Mucosa of stomach (tissue), 1 donor: ENCODE data around the gene TAAR2.
"Not testable (repeated sequence)": the region's sequence is repeated elsewhere in the genome, so short reads cannot be mapped to it uniquely, and the experiment has no call there.

Source experiments
- H3K27me3 ChIP-seq: one replicate; pipeline ENCODE4 v1.7.0; 2013; ENCODE audit warnings: mild to moderate bottlenecking, low read length; ENCODE audit not compliant: control insufficient read depth, insufficient read depth
- H3K36me3 ChIP-seq: one replicate; pipeline ENCODE4 v1.7.0; 2013; ENCODE audit warnings: low read length; ENCODE audit not compliant: control insufficient read depth, insufficient read depth
- H3K4me1 ChIP-seq: one replicate; pipeline ENCODE4 v1.7.0; 2013; ENCODE audit warnings: mild to moderate bottlenecking, low read length; ENCODE audit not compliant: control insufficient read depth, insufficient read depth
- H3K4me3 ChIP-seq: one replicate; pipeline ENCODE4 v1.7.0; 2013; ENCODE audit warnings: low read length
- H3K9ac ChIP-seq: one replicate; pipeline ENCODE4 v1.7.0; 2013; ENCODE audit warnings: mild to moderate bottlenecking, low read length, moderate library complexity
- H3K9me3 ChIP-seq: one replicate; pipeline ENCODE4 v1.7.0; 2013; ENCODE audit warnings: mild to moderate bottlenecking, low read length, moderate library complexity; ENCODE audit not compliant: control insufficient read depth
- donor health status: Pancreatic carcinoma.

Gene TAAR2

DNA sequence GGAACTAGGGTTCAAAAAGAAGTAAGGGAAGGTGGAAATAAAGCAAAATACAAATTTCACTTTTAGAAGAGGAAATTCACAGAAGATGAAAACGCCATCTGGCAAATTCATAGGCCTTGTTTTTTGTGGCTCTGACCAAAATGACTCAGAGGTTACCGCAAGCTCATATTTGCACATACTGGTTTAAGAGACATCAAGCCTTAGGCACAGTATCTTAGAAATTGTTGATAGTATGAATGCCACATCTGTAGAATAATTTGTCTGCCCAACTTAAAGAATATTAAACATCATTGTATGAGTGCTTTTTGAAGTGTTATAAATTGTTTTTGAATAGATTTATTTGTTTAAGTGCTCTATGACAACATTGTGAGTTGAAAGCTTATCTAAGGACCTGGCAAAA lies 24.3 kb upstream of the TAAR2 start:
- no peaks in the 10 kb centered on the region for H3K36me3 ChIP-seq
- H3K4me1 ChIP-seq = no peaks in the 10 kb centered on the region
- no peak overlapping the region for H3K9ac ChIP-seq
- H3K27me3 ChIP-seq = peaks cover 59% of the 10 kb centered on the region
- H3K9me3 ChIP-seq = no peaks in the 10 kb centered on the region
- H3K4me3 ChIP-seq = no peak overlapping the region

DNA sequence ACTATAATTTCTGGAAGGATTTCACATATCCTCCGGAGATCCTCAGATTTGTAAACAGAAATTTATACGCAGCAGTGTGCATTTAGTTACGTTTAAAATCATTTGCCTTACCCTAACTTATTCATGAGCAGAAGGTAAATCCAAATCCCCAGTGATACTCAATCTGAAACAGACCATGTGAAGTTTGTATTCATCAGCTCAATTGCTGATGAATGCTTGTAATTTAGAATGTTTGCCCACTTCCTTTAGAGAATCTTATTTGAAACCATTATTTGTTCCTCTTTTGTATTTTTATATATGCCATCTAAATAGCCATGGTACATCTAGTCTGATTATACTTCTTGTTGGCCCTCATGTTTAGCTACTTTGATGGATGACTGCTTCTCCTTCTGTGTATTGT lies 19.5 kb upstream of the TAAR2 start:
- Histone ChIP-seq H3K4me3 (no peak overlapping the region), H3K9me3 (no peaks in the 10 kb centered on the region), H3K27me3 (peaks cover 51% of the 10 kb centered on the region), H3K4me1 (no peaks in the 10 kb centered on the region), H3K9ac (no peak overlapping the region), H3K36me3 (no peaks in the 10 kb centered on the region)

DNA sequence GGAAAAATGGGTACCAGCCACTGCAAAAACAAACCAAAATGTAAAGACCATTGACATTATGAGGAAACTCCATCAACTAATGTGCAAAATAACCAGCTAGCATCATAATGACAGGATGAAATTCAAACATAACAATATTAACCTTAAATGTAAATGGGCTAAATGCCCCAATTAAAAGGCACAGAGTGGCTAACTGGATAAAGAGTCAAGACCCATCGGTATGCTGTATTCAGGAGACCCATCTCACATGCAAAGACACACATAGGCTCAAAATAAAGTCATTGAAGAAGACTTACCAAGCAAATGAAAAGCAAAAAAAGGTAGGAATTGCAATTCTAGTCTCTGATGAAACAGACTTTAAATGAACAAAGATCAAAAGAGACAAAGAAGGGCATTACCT lies 13.1 kb upstream of the TAAR2 start:
- not testable (repeated sequence) for H3K4me3 ChIP-seq, H3K9ac ChIP-seq, H3K9me3 ChIP-seq, H3K36me3 ChIP-seq, H3K4me1 ChIP-seq
- H3K27me3 ChIP-seq = peaks cover 51% of the 10 kb centered on the region

DNA sequence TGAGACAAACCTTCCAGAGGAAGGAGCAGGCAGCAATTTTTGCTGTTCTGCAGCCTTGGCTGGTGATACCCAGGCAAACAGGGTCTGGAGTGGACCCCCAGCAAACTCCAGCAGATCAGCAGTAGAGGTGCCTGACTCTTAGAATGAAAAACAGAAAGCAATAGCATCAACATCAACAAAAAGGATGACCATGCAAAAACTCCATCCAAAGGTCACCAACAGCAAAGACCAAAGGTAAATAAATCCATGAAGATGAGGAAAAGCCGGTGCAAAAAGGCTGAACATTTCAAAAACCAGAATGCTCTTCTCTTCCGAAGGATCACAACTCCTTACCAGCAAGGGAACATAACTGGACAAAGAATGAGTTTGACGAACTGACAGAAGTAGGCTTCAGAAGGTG lies 11.8 kb upstream of the TAAR2 start:
- H3K9me3 ChIP-seq, H3K4me1 ChIP-seq, H3K36me3 ChIP-seq, H3K4me3 ChIP-seq, H3K9ac ChIP-seq: not testable (repeated sequence)
- peaks cover 48% of the 10 kb centered on the region for H3K27me3 ChIP-seq

DNA sequence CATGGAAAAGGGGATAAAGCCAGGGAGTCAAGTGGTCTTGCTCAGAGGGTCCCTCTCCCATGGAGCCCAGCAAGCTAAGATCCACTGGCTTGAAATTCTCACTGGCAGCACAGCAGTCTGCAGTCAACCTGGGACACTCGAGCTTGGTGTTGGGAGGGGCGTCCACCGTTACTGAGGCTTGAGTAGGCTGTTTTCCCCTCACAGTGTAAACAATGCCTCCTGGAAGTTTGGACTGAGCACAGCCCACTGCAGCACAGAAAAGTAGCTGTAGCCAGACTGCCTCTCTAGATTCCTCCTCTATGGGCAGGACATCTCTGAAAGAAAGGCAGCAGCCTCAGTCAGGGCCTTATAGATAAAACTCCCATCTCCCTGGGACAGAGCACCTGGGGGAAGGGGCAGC lies 11.2 kb upstream of the TAAR2 start:
- not testable (repeated sequence) for H3K9me3 ChIP-seq, H3K9ac ChIP-seq, H3K4me1 ChIP-seq, H3K4me3 ChIP-seq, H3K36me3 ChIP-seq
- peaks cover 46% of the 10 kb centered on the region for H3K27me3 ChIP-seq

DNA sequence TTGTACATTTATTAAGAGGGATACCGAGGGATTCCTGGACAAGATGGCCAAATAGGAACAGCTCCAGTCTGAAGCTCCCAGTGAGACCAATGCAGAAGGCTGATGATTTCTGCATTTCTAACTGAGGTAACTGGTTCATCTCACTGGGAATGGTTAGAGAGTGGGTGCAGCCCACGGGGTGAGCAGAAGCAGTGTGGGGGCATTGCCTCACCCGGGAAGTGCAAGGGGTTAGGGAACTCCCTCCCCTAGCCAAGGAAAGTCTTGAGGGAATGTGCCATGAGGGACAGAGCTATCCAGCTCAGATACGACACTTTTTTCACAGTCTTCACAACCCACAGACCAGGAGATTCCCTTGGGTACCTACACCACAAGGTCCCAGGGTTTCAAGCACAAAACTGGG lies 10.7 kb upstream of the TAAR2 start:
- no peaks in the 10 kb centered on the region for H3K36me3 ChIP-seq
- H3K4me1 ChIP-seq = no peaks in the 10 kb centered on the region
- no peak overlapping the region for H3K9ac ChIP-seq
- no peak overlapping the region for H3K4me3 ChIP-seq
- H3K9me3 ChIP-seq = no peaks in the 10 kb centered on the region
- peaks cover 45% of the 10 kb centered on the region for H3K27me3 ChIP-seq

DNA sequence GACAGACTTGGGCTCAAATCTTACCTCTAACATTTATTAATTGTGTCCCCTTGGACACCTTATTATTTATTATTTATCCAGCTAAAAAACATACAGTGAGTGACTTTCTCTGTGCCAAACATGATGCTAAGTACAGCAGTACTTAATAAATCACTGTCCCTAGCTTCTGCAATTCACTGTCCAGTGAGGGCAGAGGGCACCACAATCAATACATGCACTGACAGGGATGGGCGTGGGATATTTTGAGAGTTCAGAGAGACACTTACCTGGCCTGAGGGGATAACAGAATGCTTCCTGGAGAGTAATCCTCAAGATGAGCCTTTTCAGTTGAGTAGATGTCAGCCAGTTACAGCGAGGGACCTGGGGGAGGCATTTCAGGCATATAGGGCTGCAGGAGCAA lies 9.3 kb upstream of the TAAR2 start:
- Histone ChIP-seq H3K9me3 (no peaks in the 10 kb centered on the region), H3K9ac (no peak overlapping the region), H3K27me3 (peaks cover 43% of the 10 kb centered on the region), H3K4me1 (no peaks in the 10 kb centered on the region), H3K36me3 (no peaks in the 10 kb centered on the region), H3K4me3 (no peak overlapping the region)

DNA sequence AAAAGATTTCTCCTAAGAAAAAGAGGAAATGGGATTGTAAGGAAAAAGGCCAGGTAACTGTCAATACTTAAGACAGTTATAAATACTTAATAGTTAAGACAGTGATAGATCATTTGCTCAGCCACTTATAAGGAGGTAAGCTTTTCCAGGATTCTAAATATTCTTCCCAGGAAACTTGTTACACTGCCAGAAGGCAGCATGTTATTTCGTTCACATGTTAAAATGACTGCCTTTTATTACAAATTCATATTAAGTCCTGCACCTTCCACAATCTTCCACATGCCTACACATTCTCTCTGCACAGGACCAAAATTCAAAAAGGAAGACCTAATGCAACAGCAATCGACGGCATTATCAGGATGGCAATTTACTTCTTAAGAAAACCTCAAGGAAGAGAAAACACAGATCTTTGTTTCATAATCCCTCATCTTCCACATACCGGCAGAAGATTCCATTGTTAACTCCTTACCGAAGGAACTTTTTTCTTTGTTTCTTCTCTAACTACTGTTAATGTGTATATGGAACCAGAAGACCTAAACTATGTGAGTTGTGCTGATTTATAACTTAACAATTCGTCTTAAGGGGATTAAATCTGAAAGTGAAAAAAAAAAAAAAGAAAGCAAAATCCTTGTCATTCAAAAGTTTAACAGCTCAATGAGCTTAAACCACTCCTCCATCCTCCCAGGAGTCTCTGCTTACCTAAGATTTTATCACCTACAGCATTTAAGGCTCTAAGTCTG lies 799 bp downstream of the TAAR2 start:
- H3K27me3 ChIP-seq = peaks cover 30% of the 10 kb centered on the region
- no peak overlapping the region for H3K9ac ChIP-seq
- H3K9me3 ChIP-seq = no peaks in the 10 kb centered on the region
- H3K4me3 ChIP-seq = no peak overlapping the region
- H3K4me1 ChIP-seq = no peaks in the 10 kb centered on the region
- no peaks in the 10 kb centered on the region for H3K36me3 ChIP-seq

DNA sequence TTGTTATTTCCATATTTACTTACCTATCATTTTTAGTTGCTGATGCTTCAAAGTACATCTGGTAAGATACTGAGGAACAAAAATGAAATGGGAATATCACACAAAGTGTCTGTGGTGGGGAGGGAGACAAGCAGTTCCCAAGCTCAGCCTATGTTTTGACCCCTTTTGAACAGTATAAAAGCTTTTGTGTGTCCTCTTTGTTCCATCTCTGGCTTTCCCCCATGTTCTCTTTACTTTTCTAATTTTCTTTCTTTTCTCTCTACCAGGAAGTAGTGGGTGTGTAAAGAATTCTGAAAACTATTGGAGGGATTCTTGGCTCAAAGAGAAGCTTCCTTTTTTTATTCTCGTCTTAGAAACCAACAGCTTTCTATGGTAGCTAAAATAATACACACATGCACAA lies 7.4 kb downstream of the TAAR2 start:
- Histone ChIP-seq H3K4me3 (no peak overlapping the region), H3K9me3 (no peaks in the 10 kb centered on the region), H3K4me1 (peaks cover 5% of the 10 kb centered on the region), H3K36me3 (no peaks in the 10 kb centered on the region), H3K9ac (no peak overlapping the region), H3K27me3 (peaks cover 9% of the 10 kb centered on the region)

DNA sequence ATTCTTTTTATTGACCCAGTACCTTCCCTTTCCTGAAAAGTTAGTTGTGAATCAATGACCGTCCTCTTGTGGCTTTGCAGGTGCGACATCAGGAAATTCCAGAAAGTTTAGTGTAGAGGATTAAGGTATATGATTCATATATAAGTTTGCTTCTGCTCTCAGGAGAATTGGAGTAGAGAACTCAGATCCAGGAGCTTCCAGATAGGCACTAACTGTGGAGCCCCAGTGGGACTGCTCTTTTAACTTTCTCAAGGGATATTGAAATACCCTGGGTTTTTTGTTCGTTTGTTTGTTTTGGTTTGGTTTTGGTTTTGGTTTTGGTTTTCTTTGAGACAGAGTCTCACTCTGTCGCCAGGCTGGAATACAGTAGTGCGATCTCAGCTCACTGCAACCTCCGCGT lies 9.5 kb downstream of the TAAR2 start:
- Histone ChIP-seq H3K4me3 (no peak overlapping the region), H3K9ac (no peak overlapping the region)

DNA sequence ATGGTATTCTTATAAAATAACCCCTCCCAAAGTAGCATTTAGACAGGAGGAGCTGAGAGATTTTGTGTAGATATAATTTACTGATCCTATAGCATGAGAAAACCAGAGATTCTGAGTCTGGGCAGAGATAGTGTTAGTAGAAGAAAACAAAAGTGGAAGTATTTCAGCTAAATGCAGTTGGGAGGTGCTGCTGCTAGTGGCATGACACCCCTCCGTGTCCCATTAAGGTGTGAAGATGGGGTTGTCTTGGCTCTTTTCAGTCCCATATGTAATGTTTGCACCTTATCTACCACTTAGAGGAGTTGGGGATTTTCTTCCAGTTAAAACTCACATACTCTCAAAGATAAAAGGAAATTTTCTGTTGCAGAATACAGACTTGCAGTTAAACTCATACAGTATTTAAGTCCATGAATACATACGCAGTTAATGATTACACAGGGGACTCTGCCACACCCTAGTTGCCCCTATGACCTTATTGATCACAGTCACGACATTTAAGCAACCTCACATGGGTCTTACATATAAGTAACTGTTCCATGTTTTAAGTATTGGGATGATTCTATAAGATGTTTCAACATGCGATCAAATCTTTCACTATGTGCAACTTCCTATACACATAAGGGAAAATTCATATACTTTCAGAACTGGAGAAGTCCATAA lies 11.5 kb downstream of the TAAR2 start:
- Histone ChIP-seq H3K27me3 (no peaks in the 10 kb centered on the region), H3K9ac (no peak overlapping the region), H3K4me3 (no peak overlapping the region), H3K4me1 (peaks cover 9% of the 10 kb centered on the region), H3K9me3 (no peaks in the 10 kb centered on the region), H3K36me3 (no peaks in the 10 kb centered on the region)

More for the DNA sequence above, 9.5 kb downstream of the TAAR2 start:
- H3K27me3 ChIP-seq = peaks cover 2% of the 10 kb centered on the region
- H3K9me3 ChIP-seq = no peaks in the 10 kb centered on the region
- peaks cover 5% of the 10 kb centered on the region for H3K4me1 ChIP-seq
- no peaks in the 10 kb centered on the region for H3K36me3 ChIP-seq

DNA sequence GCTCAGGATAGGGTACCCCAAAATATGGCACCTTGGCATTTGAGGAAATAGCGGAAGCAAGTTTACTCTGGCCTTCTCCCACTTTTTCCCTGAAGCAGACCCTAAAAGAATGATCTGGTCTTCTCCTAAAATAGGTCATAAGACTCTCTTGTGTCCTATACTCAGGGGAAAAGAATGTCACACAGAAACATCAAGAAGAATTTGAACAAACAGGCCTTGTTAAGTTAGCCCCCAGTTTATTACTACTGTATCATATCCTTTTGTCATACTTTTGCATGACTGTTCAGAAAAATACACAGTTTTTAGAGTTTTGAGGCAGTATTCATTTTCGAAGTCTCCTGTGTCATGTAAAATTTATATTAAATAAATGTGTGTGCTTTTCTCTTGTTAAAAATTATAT lies 12.5 kb downstream of the TAAR2 start:
- no peaks in the 10 kb centered on the region for H3K9me3 ChIP-seq
- H3K27me3 ChIP-seq = no peaks in the 10 kb centered on the region
- no peak overlapping the region for H3K9ac ChIP-seq
- H3K4me1 ChIP-seq = peaks cover 10% of the 10 kb centered on the region
- H3K4me3 ChIP-seq = no peak overlapping the region
- no peaks in the 10 kb centered on the region for H3K36me3 ChIP-seq
